ENCODE results near the gene ABL1.

Gene ABL1

DNA sequence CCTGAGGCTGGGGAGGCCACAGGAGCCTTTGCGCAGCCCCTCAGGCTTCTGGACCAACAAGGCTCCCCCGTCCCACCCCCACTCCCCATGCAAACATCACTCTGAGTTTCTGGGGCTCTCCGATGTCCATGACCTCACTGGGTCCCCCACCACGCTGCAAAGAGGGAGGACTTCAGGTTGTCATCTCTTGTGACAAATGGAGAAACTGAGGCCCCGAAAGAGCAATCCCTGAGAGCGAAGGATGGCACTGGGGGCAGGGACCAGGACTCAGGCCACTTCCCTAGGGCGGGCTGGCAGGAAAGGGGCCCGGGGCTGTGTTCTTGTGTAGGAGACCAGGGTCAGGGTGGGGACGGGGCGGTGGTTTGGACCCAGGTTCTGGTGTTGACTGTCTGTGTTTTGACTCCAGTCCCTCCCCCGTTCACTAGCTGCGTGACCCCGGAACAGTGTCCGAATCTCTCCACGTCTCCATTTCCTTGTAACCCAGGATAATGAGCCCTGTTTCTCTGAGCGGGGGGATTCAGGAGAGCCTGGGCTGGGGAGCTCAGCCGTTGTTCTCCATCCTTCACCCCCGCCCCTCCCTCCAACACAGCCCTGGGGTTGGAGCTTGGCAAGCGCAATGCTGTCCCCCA lies 90.1 kb downstream of the ABL1 start:
- CTCF ChIA-PET: interaction anchor here (0.7 to 3.3 kb wide), 6 partner anchors 11 to 218 kb away, joined by 3 to 17 read pairs (median 3); no protein-coding TSS in a partner anchor
- H3K4me3 ChIP-seq (ENCODE audit: low read depth, low read length): no peak overlapping the region
- no peaks in the 10 kb centered on the region for H3K36me3 ChIP-seq (ENCODE audit: control insufficient read depth in 2 of 2, insufficient read depth in 1 of 2, low read length in 2 of 2)
- no peaks in the 10 kb centered on the region for H3K9me3 ChIP-seq (ENCODE audit: control insufficient read depth, insufficient read depth, low read depth, low read length)
- no peak for TF ChIP-seq ZNF223 (tag by site-specific recombination; IDR thresholded peaks at IDR 0.05)
- TF ChIP-seq ZSCAN30 (tag by site-specific recombination; IDR thresholded peaks at IDR 0.05): no peak
- TF ChIP-seq ZNF677 (tag by site-specific recombination; IDR thresholded peaks at IDR 0.05): no peak
- TF ChIP-seq KLF9 (tag by site-specific recombination; IDR thresholded peaks at IDR 0.05; ENCODE audit: low read depth): no peak
- TF ChIP-seq, protein P1, sequence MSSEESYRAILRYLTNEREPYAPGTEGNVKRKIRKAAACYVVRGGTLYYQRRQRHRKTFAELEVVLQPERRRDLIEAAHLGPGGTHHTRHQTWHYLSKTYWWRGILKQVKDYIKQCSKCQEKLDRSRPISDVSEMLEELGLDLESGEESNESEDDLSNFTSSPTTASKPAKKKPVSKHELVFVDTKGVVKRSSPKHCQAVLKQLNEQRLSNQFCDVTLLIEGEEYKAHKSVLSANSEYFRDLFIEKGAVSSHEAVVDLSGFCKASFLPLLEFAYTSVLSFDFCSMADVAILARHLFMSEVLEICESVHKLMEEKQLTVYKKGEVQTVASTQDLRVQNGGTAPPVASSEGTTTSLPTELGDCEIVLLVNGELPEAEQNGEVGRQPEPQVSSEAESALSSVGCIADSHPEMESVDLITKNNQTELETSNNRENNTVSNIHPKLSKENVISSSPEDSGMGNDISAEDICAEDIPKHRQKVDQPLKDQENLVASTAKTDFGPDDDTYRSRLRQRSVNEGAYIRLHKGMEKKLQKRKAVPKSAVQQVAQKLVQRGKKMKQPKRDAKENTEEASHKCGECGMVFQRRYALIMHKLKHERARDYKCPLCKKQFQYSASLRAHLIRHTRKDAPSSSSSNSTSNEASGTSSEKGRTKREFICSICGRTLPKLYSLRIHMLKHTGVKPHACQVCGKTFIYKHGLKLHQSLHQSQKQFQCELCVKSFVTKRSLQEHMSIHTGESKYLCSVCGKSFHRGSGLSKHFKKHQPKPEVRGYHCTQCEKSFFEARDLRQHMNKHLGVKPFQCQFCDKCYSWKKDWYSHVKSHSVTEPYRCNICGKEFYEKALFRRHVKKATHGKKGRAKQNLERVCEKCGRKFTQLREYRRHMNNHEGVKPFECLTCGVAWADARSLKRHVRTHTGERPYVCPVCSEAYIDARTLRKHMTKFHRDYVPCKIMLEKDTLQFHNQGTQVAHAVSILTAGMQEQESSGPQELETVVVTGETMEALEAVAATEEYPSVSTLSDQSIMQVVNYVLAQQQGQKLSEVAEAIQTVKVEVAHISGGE (tag by site-specific recombination; conservative IDR thresholded peaks at IDR 0.05; ENCODE audit: low read depth): no peak
- no peak for TF ChIP-seq ZNF76 (tag by site-specific recombination; IDR thresholded peaks at IDR 0.05; ENCODE audit: borderline replicate concordance, low read depth)
- no peak for TF ChIP-seq ZNF621 (tag by site-specific recombination; IDR thresholded peaks at IDR 0.05)
- no peak for TF ChIP-seq ZNF274 (IDR thresholded peaks at IDR 0.05; ENCODE audit: low read length)
- no peak for TF ChIP-seq ZNF274 (tag by site-specific recombination; IDR thresholded peaks at IDR 0.05; ENCODE audit: borderline replicate concordance)
- TF ChIP-seq ZBTB7A (tag by site-specific recombination; IDR thresholded peaks at IDR 0.05; ENCODE audit: low read depth): no peak
- TF ChIP-seq, protein P2, sequence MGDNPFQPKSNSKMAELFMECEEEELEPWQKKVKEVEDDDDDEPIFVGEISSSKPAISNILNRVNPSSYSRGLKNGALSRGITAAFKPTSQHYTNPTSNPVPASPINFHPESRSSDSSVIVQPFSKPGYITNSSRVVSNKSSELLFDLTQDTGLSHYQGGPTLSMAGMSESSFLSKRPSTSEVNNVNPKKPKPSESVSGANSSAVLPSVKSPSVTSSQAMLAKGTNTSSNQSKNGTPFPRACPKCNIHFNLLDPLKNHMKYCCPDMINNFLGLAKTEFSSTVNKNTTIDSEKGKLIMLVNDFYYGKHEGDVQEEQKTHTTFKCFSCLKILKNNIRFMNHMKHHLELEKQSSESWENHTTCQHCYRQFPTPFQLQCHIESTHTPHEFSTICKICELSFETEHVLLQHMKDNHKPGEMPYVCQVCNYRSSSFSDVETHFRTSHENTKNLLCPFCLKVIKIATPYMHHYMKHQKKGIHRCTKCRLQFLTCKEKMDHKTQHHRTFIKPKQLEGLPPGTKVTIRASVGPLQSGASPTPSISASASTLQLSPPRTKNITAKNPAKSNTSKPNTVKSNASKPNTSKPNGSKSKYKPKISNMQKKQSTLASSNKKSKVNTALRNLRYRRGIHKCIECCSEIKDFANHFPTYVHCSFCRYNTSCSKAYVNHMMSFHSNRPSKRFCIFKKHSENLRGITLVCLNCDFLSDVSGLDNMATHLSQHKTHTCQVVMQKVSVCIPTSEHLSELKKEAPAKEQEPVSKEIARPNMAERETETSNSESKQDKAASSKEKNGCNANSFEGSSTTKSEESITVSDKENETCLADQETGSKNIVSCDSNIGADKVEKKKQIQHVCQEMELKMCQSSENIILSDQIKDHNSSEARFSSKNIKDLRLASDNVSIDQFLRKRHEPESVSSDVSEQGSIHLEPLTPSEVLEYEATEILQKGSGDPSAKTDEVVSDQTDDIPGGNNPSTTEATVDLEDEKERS (tag by site-specific recombination; IDR thresholded peaks at IDR 0.05): no peak
- TF ChIP-seq ZNF2 (tag by site-specific recombination; IDR thresholded peaks at IDR 0.05): no peak
- no peak for TF ChIP-seq KLF10 (tag by site-specific recombination; IDR thresholded peaks at IDR 0.05)
- no peak for TF ChIP-seq ZSCAN16 (tag by site-specific recombination; IDR thresholded peaks at IDR 0.05)
- POLR2A ChIA-PET: no interaction called here
- H3K4me1 ChIP-seq (ENCODE audit: control insufficient read depth, insufficient read depth, low read length): peaks cover 3% of the 10 kb centered on the region; the same call in 1 of the 2 replicates
- H3K27ac ChIP-seq (ENCODE audit: extremely low read depth, low read depth, low read length): no peak overlapping the region

DNA sequence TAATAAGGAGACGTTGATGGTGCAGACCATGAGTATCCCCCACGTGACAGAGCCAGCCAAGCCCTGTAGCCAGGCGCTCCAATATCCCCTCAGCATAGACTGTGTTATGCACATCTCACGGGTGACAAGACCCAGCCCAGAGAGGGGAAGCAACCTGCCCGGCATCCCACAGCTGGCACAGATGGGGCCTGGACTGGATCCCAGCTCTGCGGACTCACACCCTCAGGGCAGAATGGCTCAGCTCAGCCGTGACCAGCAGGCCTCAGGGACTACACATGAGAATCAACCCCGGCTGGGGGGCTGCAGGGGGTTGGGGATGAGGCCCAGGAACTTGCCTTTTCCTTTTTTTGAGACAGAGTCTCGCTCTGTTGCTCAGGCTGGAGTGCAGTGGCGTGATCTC lies 92.3 kb downstream of the ABL1 start:
- Histone ChIP-seq H3K4me1 (ENCODE audit: control insufficient read depth, insufficient read depth, low read length) (peaks cover 3% of the 10 kb centered on the region; the same call in 1 of the 2 replicates), H3K27ac (ENCODE audit: extremely low read depth, low read depth, low read length) (no peak overlapping the region), H3K4me3 (ENCODE audit: low read depth, low read length) (no peak overlapping the region), H3K36me3 (ENCODE audit: control insufficient read depth in 2 of 2, insufficient read depth in 1 of 2, low read length in 2 of 2) (no peaks in the 10 kb centered on the region), H3K9me3 (ENCODE audit: control insufficient read depth, insufficient read depth, low read depth, low read length) (no peaks in the 10 kb centered on the region)
- POLR2A ChIA-PET: interaction anchor here (1.0 kb wide), 1 partner anchor 221 kb away, joined by 4 read pairs; no protein-coding TSS in a partner anchor
- TF ChIP-seq, protein P3, sequence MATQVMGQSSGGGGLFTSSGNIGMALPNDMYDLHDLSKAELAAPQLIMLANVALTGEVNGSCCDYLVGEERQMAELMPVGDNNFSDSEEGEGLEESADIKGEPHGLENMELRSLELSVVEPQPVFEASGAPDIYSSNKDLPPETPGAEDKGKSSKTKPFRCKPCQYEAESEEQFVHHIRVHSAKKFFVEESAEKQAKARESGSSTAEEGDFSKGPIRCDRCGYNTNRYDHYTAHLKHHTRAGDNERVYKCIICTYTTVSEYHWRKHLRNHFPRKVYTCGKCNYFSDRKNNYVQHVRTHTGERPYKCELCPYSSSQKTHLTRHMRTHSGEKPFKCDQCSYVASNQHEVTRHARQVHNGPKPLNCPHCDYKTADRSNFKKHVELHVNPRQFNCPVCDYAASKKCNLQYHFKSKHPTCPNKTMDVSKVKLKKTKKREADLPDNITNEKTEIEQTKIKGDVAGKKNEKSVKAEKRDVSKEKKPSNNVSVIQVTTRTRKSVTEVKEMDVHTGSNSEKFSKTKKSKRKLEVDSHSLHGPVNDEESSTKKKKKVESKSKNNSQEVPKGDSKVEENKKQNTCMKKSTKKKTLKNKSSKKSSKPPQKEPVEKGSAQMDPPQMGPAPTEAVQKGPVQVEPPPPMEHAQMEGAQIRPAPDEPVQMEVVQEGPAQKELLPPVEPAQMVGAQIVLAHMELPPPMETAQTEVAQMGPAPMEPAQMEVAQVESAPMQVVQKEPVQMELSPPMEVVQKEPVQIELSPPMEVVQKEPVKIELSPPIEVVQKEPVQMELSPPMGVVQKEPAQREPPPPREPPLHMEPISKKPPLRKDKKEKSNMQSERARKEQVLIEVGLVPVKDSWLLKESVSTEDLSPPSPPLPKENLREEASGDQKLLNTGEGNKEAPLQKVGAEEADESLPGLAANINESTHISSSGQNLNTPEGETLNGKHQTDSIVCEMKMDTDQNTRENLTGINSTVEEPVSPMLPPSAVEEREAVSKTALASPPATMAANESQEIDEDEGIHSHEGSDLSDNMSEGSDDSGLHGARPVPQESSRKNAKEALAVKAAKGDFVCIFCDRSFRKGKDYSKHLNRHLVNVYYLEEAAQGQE (tag by site-specific recombination; IDR thresholded peaks at IDR 0.05): no peak
- TF ChIP-seq ZSCAN30 (tag by site-specific recombination; IDR thresholded peaks at IDR 0.05): no peak
- no peak for TF ChIP-seq EGR2 (tag by site-specific recombination; IDR thresholded peaks at IDR 0.05; ENCODE audit: low read depth)
- no peak for TF ChIP-seq ZNF747 (tag by site-specific recombination; IDR thresholded peaks at IDR 0.05)
- TF ChIP-seq ZNF596 (tag by site-specific recombination; IDR thresholded peaks at IDR 0.05): no peak
- TF ChIP-seq MZF1 (tag by site-specific recombination; IDR thresholded peaks at IDR 0.05; ENCODE audit: borderline replicate concordance): no peak
- no peak for TF ChIP-seq ZNF239 (tag by site-specific recombination; IDR thresholded peaks at IDR 0.05)
- CTCF ChIA-PET: interaction anchor here (0.7 to 3.3 kb wide), 9 partner anchors 9 to 226 kb away, joined by 3 to 21 read pairs (median 5); no protein-coding TSS in a partner anchor

Data from HEK293 (cell line).